HG02852 (cell line): ENCODE data around the gene OXLD1.

ENCODE experiments used
- ATAC-seq: cut with Tn5 transposase; IDR thresholded peaks from one replicate; pipeline ENCODE4 v1.9.1; 2021; ENCODE audit warnings: mild to moderate bottlenecking, moderate library complexity; ENCODE audit not compliant: unreplicated experiment

OXLD1 gene

DNA sequence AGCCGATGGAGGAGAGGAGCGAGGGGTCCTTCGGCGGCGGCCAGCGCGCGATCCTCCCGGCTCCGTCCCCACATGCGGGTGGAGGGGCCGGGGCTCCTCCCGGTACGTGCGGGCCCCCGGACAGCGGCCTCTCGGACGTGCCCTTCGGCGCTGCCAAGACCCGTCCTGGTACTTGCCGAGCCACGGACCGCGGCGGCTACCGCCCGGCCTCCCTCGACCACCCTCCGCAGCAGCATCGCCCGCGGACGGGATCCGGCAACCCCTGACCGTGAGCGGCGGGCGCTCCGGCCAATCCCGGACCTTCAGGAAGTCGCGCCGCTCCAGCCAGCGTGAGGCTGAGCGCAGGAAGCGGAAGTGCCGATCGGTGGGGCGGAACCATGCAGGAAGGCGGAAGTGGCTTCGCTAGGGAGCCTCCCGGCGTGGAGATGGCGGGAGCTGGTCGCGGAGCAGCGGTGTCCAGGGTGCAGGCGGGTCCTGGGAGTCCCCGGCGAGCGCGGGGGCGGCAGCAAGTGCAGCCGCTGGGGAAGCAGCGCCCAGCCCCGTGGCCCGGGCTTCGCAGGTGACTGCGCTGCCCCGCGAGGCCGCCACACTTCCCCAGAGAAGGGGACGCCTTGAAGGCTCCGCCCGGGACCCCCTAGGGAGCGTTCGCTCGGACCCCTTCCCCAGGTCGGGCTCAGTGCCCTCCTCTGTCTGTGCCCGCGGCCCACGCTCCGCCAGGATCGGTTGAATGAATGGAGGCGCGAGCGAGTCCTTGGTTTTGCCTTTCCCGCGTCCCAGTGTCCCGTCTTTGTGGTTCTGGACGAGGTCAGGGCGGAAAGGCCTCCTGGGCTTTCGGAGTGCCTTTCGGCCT is at the start of gene OXLD1, which contains the start of gene CCDC137:
Gene OXLD1, minus strand, starts transcription at position 264 of the 850 bp plus-strand sequence. Its CDS starts 28 bp downstream, at position 236.
Gene CCDC137, plus strand, starts transcription at position 396 of the 850 bp plus-strand sequence. Its CDS starts 30 bp downstream, at position 426.
- peak; percentile 87 for ATAC-seq

DNA sequence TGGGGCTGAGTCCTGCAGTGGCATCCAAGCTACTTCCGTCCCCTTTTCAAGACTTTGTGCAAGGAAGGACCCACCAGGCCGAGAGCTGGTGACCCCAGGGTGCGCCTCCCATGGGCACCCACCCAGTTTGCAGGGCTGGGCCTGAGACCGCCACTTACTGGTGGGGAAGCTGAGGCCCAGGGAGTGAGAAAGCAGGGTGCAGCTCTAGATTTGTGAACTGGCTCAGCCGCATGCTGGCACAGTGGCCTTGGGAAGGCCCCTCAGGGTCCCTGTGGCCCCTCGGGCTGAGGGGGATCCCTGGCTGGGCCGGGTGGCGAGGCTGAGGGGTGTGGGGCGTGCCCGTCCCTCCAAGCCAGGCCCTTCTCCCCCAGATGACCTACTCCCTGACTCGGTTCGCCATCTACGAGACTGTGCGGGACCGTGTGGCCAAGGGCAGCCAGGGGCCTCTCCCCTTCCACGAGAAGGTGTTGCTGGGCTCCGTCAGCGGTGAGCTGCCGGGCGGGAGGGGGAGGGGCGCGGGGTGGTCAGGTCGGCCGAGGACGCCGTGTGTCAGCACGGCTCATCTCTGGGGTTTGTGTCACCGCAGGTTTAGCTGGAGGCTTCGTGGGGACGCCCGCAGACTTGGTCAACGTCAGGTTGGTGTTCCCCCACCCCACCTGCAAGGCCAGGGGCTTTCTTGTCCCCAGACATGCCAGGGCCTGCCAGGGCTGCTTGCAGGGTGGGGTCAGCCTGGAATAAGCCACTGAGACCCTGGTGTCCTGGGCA is 48.9 kb upstream of the OXLD1 start:
- ATAC-seq = no peak

DNA sequence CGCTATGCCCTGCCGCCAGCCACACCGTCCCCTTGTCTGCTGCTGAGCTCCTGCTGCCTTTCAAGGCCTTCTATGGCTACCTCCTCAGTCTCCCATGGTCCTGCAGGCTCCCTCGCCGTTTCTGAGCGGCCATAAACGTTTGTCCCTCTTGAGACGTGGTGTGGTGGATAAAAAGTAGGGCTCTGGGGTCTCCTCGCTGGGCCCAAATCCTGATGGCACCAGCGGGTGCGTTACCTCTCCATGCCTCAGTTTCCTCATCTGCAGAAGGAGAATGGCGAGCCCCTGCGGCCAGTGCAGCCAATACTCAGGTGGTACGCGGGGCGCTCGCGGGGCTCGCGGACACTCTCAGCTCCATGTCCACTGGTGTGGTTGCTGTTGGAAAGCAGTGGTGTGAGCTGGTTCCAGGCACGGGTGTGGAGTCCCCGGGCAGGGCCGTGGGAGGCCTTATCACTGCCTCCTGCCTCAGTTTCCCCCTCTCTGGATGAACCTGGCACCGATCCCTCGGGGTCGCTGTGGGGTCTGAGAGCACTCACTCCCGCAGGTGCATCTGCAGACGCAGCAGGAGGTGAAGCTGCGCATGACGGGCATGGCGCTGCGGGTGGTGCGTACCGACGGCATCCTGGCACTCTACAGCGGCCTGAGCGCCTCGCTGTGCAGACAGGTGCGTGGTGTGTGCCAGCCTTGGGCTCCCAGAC is 48.2 kb upstream of the OXLD1 start:
- ATAC-seq = no peak

DNA sequence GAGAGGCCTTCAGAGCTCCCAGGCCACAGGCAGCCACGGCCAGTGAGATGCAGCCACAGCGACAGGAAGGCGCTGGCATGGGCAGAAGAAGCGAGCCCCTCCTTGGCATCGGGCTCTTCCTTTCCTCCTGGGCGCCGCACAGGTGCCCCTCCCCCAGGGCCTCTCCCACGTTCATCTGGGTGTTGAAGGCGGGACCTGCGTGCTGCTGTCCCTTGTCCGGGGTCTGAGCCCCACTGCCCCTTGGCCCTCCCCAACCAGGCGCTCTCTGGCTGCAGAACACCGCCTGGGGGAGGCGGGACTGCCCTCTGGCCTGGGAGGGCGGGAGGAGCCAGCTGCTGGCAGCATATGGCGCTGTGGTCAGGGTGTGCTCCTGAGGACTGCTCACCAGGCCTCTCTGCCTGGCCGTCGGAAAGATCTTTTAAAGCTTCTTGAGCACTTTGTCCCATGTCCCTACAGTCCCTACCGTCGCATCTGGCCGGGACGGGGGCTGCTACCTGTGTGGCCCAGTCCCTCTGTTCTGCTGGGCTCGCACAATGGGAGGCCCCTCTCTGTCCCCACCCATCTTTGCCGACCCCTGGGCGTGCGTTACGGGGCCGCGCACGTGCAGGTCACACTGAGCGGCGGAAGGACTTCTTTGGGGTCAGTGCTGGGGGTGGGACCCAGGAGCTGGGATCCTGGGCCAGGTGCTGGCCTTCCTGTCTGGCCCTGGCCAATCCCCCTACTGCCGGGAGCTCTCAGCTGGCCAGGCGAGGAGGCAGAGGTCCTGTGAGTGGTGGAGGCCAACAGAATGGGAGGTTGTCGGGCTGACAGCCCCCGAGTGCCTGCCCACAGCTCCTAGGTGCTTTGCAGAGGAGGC is 47.4 kb upstream of the OXLD1 start:
- no peak for ATAC-seq

DNA sequence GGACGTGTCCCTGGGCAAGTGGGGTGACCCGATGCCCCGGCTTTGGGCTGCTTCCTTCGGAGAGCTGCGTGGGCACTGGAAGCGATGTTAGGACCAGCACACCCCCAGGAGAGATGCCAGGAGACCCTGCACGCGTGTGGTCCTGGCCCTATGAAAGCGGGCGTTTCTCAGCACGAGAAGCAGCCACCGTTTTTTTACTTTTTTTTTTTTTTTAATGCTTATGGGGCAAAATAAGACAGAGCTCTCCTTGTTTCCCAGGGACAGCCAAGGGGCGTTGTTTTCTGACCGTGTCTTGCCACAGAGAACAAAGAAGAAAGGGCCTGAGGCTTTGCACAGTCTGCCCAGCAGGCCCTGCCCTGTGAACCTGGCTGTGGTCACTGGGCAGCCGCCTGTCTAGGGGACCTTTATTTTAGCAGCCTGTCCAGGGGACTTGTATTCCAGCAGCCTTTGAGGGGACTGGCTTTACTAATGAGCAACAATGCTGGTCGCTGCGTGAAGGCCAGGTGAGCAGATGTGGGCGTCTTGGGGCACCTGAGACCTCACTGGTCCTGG is 46.7 kb upstream of the OXLD1 start:
- ATAC-seq = no peak

DNA sequence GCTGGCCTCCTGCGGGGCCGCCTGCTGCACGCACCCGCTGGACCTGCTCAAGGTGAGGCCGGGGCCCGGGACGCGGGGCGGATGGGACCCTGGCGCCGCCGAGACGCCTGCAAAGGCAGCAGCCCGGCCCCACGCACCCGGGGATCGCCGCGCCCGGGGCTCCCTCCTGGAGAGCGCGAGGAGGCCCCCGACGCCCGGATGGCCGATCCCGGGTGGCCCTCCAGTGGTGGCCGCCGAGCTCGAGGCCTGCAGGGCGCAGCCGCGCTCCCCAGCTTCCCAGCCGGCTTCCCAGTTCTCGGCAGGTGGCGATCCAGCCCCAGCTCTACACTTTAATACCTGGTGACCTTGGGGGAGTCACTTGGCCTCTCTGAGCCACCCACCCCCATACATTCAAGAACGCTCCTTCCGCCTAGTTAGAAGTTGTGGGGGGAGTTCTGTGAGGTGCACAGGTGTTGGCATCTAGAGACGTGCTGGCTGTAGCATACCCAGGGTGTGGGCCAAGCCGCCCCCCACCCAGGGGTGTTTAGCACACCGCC is 46.1 kb upstream of the OXLD1 start:
- no peak for ATAC-seq

DNA sequence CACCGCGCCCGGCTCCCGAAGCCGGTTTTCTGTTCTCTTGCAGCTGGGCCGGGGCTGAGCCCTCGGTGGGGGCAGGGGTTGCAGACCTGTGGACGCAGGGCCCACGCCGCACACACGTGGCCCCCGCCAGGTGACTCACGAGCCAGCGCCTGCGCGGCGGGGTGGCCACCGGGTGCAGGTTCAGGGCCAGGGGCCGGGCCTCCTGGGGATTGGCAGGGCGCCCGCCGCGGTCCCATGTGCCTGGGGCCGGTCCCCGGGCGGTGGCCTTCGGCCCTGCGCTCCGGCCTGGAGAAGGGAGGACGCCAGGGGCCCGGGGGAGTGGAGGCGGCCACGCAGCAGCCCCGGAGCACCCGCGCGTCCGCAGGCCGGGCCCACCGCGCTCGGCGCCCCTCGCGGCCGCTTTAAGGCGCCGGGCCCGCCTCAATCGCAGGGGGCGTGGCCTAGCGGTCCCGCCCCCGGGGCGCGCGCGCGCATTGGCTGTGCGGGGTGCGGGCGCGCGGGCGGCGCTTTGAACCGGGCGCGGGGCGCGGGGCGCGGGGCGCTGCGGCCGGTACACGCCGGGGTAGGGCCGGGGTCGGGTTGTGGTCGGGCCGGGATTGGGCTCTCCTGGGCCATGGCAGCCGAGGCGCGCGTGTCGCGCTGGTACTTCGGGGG is 45.5 kb upstream of the OXLD1 start, which contains the start of gene SLC25A10:
Gene SLC25A10, plus strand, starts transcription at position 471 of the 654 bp plus-strand sequence. Its CDS starts 143 bp downstream, at position 614.
- peak; percentile 65 for ATAC-seq

DNA sequence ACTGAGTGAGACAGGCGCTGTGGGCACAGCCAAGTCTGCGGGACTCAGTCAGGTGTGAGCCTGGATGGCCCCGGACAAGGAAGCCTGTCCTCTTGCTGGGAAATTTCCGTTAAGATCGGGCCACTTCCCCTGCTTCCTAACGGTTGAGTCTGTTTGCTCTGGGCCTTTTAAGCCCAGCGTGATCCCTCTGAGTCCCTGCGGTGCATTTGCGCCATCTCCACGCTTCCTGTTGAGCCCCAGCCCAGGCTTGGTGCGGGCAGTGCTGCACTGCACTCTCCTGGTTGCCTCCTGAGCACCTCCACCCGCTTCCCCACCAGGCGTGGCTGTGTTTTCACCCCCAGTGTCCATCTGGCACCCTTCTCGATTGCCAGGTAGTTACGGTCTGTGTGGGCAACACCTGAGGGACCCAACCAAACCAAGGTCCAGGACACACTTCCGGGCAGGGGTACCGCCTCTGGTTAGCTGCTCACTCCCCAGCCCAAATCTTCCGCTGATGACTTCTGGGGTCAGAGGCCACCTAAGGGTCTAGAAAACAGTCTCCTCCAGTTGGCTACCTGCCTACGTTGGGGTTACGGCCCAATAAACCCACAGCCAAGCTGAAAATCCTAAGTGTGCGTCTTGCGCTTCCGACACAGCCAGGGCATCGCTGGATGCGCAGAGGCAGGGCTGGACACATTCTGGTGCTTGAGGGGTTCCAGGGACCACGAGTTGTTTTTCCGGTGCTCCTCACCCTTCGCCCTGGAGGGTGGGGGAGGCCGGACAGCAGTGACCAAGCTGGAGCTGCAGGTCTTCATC is 44.3 kb upstream of the OXLD1 start:
- ATAC-seq = no peak

DNA sequence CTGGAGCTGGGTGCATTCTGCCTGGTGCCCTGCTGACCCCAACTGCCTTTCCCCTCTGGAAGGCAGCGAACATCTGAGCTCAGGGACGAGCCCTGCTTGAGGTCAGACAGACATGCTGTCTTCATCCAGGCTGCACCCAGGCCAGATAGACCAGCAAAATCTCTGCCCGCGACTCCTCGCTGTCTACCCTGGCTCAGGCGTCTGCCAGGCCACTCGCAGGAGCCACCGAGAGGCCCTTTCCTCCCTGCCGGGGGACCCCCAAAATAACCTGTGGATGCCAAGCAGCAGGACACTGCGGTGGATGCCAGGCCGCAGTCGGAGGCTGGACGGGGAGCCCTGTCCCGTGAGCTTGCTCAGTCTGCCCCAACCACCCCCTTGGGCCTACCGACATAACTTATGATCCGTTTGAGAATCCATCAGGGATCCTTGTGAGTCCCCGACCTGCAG is 42.4 kb upstream of the OXLD1 start:
- no peak for ATAC-seq

DNA sequence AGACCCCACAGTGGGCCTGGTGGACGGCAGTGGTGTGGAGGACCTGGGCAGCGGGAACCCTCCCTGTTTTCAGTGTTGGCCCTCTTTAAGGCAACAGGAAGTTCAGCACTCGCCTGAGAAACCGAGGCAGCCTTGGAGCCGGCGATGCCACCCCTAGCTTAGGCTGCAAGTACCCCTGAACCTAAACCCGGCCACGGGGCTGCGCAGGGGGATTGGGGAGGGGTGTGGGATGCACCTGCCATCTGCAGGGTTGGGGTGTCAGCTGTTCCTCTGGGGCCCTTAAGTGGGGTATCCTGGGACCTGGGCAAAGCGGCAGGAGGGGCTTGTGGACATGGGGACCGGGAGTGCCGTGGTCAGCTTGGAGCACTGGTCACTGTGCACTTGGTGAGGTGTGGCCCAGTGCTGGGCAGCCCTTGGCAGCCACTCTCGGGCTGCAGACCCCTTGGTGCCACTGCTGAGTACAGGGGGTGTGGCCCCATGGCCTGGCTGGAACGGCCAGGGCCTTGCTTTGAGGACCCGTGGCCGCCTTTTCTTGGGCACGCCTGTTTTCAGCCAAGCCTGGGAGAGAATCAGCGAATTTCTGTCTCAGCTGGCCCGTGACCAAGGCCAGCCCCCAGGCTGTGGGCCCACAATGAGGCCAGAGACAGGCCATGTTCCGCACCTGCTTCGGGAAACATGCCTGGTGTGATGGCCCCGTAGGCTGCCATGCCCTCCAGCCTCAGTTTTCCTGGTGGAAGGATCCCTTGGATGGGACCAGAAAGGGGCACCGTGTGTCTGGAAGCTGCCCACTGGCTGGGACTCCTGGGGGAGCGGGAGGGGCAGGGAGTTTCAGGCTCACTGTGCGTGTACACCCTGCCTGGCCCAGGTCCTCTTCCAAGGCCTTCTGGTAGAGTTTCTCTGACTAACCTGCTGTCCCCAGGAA is 41.6 kb upstream of the OXLD1 start:
- no peak for ATAC-seq

DNA sequence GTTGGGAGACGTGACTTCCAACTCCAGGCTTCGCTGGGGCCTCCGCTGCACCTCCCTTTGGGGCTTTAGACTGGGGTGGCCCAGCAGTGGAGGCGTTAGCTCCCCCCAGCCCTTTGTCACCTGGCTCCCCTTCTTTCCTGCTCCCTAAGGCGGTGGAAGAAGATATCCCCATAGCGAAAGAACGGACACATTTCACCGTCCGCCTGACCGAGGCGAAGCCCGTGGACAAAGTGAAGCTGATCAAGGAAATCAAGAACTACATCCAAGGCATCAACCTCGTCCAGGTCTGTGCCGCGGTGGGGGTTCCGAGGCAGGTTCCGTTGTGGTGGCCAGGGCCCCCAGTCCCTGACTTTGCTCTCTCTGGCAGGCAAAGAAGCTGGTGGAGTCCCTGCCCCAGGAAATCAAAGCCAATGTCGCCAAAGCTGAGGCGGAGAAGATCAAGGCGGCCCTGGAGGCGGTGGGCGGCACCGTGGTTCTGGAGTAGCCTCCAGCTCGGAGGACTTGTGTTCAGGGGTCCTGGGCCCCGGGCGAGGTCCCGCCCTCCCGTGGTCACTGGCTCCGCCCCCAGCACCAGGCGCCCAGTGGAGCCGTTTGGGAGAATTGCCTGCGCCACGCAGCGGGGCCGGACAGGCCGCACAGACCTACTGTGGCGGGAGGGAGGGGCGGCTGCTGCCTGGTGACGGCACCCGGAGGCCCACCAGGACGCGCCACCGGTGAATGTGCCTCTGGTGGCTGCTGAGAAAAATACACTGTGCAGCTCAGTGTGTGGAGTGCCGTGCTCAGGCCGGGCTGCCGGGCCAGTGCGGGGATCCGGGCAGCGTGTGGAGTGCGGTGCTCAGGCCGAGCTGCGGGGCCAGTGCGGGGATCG is 40.6 kb upstream of the OXLD1 start:
- no peak for ATAC-seq

DNA sequence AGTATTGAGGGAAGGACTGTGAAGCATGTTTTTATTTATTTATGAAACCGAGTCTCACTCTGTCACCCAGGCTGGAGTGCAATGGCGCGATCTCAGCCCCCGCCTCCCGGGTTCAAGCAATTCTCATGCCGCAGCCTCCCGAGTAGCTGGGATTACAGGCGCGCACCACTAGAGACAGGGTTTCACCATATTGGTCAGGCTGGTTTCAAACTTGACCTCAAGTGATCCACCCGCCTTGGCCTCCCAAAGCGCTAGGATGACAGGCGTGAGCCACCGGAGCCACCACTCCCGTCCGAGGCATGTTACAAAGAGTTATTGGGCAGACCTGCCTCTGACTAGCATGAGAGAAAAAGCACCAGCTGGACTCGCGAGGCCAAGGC is 39.8 kb upstream of the OXLD1 start:
- no peak for ATAC-seq

DNA sequence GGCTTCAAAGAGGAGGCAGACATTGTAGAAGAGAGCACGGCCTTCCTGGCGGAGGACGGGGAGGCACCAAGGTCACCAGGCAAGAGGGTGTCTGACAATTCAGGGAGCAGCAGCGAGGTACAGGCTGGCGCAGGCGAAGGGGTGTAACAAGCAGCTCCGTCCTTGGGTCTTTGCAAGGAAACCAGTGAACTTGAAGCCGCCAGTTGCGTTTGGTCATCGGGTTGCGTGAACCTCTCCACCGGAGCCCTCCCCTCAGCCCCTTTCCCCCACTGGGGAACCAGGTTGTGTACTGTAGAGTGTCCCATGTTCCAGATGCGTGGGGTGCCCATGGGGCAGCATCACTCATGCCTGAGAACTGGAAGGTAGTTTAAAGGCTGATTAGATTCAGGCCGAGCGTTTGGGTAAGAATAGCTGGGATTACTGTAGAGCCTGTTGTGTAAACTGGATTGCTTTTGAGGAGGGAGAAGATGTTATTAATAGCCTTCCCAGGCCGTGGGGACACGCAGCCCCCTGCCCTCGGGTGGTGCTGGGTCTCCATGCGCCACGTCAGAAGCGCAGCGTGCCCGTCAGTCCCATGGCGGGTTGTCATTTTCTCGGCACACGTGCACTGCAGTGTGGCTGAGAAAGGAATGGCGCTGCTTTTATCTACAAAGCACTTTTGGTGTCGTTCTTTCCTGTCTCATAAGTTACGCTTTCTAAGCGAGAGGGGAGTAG is 39.3 kb upstream of the OXLD1 start:
- ATAC-seq = no peak

DNA sequence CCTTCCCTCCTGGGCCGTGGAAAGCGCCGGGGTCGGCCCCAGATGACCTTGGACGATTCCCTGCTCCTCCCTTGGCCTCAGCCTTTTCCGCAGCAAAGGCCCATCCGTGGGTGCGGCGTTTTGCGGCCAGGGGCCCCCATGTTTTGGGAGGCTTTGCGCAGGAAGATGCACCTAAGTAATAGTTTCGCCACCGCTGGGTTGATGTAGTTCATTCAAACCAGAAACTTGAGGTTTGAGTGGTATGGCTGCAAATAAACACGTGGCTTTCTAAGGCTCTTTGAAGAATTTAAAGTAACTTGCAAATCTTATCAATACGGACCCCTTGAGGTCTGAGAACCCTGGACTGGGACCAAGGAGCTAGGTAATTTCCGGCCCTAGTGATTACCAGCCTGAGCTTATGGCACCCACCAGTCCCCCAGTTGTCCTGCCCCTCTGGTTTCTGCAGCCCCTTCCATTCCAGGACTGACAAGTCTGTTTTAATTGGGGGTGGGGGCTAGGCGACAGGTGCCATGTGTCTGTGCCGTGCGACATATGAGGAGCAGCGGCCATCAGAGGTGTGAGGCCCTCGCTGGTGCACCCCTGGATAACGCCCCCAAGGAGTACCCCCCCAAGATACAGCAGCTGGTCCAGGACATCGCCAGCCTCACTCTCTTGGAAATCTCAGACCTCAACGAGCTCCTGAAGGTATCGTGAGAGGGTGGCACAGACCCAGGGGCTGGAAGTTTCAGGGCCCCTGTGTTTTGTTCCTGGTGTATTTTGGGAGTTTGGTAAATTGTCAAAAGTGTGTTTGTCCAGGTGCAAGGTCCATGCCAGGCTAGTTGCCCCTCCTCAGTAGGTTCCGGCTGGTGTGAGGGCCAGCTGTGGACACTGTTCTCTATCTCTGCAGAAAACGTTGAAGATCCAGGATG is 37.6 kb upstream of the OXLD1 start:
- no peak for ATAC-seq
